Progenitor cell of endocrine pancreas (in vitro differentiated cells): ENCODE results near the gene MAN1C1. TPM values are rescaled to one million over a fixed set of nuclear protein-coding genes. Genes with fewer than 3 reads are reported as not detected.

Experiments
- DNase-seq: peaks from one replicate; pipeline ENCODE4 v3.0.0; 2021; ENCODE audit warnings: low spot score; ENCODE audit not compliant: unreplicated experiment
- H3K27ac Mint-ChIP-seq: 2 replicates; pipeline ENCODE4 v1.8.0; 2021; ENCODE audit warnings: mild to moderate bottlenecking, moderate library complexity, mixed read lengths
- H3K27me3 Mint-ChIP-seq: 2 replicates; pipeline ENCODE4 v1.8.0; 2021; ENCODE audit warnings: mixed read lengths
- H3K36me3 Mint-ChIP-seq: 2 replicates; pipeline ENCODE4 v1.8.0; 2022; ENCODE audit warnings: mixed read lengths; ENCODE audit not compliant: insufficient read depth
- H3K4me1 Mint-ChIP-seq: 2 replicates; pipeline ENCODE4 v1.8.0; 2021; ENCODE audit warnings: low read depth, mixed read lengths
- H3K4me3 Mint-ChIP-seq: 2 replicates; pipeline ENCODE4 v1.8.0; 2021; ENCODE audit warnings: low read depth, mild to moderate bottlenecking, moderate library complexity, mixed read lengths
- H3K9me3 Mint-ChIP-seq: 2 replicates; pipeline ENCODE4 v1.8.0; 2021; ENCODE audit warnings: low read depth, mixed read lengths
- CTCF ChIP-seq: fragments of 200-600 bp; sonication (generic); IDR thresholded peaks from one replicate; pipeline ENCODE4 v1.5.0; 2021; ENCODE audit warnings: antibody characterized with exemption, mild to moderate bottlenecking; ENCODE audit not compliant: unreplicated experiment
- total RNA-seq: library from RNA; stranded (reverse); gene quantifications from 2 replicates; pipeline ENCODE4 v1.2.1, GENCODE V29; 2021

MAN1C1 gene
- total RNA-seq, 1 donor from 2014 or later = 5.1 TPM

GRCh38 chr1:25664357-25665199 is 48.0 kb downstream of the MAN1C1 start:
- no peak for DNase-seq
- Mint-ChIP-seq H3K4me3 (no peak overlapping the region), H3K4me1 (peaks cover 11% of the 10 kb centered on the region), H3K36me3 (no peaks in the 10 kb centered on the region), H3K27me3 (no peaks in the 10 kb centered on the region), H3K27ac (no peak overlapping the region), H3K9me3 (no peaks in the 10 kb centered on the region)
- TF ChIP-seq CTCF = no peak

- no peaks in the 10 kb centered on the region for H3K27me3 Mint-ChIP-seq
- no peak overlapping the region for H3K4me3 Mint-ChIP-seq
- peaks cover 9% of the 10 kb centered on the region for H3K4me1 Mint-ChIP-seq
- H3K9me3 Mint-ChIP-seq = no peaks in the 10 kb centered on the region
- no peak for TF ChIP-seq CTCF
- H3K36me3 Mint-ChIP-seq = no peaks in the 10 kb centered on the region
- no peak overlapping the region for H3K27ac Mint-ChIP-seq
- no peak for DNase-seq
Observed at GRCh38 chr1:25666460-25666859, 49.9 kb downstream of the MAN1C1 start.

GRCh38 chr1:25668931-25669573 is 52.5 kb downstream of the MAN1C1 start:
- no peaks in the 10 kb centered on the region for H3K9me3 Mint-ChIP-seq
- H3K4me3 Mint-ChIP-seq = no peak overlapping the region
- H3K27me3 Mint-ChIP-seq = peaks cover 6% of the 10 kb centered on the region
- no peaks in the 10 kb centered on the region for H3K36me3 Mint-ChIP-seq
- no peak for TF ChIP-seq CTCF
- H3K27ac Mint-ChIP-seq = no peak overlapping the region
- no peak for DNase-seq
- peaks cover 9% of the 10 kb centered on the region for H3K4me1 Mint-ChIP-seq

- Mint-ChIP-seq H3K4me3 (no peak overlapping the region), H3K27me3 (peaks cover 6% of the 10 kb centered on the region), H3K4me1 (peaks cover 9% of the 10 kb centered on the region), H3K27ac (peak overlapping the region; percentile 14), H3K9me3 (no peaks in the 10 kb centered on the region), H3K36me3 (no peaks in the 10 kb centered on the region)
- no peak for DNase-seq
- no peak for TF ChIP-seq CTCF
Observed at GRCh38 chr1:25669781-25670567, 53.4 kb downstream of the MAN1C1 start.

- no peak overlapping the region for H3K27ac Mint-ChIP-seq
- no peaks in the 10 kb centered on the region for H3K9me3 Mint-ChIP-seq
- peaks cover 9% of the 10 kb centered on the region for H3K27me3 Mint-ChIP-seq
- peaks cover 10% of the 10 kb centered on the region for H3K4me1 Mint-ChIP-seq
- DNase-seq = no peak
- H3K36me3 Mint-ChIP-seq = no peaks in the 10 kb centered on the region
- no peak overlapping the region for H3K4me3 Mint-ChIP-seq
- no peak for TF ChIP-seq CTCF
Observed at GRCh38 chr1:25671929-25672328, 55.3 kb downstream of the MAN1C1 start.
